Endodermal cell (in vitro differentiated cells): ENCODE results near the gene CMTM3. TPM values are rescaled to one million over a fixed set of nuclear protein-coding genes. Genes with fewer than 3 reads are reported as not detected.
A peak's percentile ranks its signal among the peaks of the same experiment; 100 is the strongest.
"Not testable (repeated sequence)": the region's sequence is repeated elsewhere in the genome, so short reads cannot be mapped to it uniquely, and the experiment has no call there.

Experiments
- DNase-seq: peaks from one replicate; pipeline ENCODE4 v3.0.0-alpha.2; 2017
- H3K27ac ChIP-seq: 2 replicates; pipeline ENCODE4 v1.5.1; 2013; ENCODE audit warnings: mild to moderate bottlenecking, low read depth, low read length, moderate library complexity
- H3K27me3 ChIP-seq: 2 replicates; pipeline ENCODE4 v1.6.1; 2013; ENCODE audit warnings: mild to moderate bottlenecking, low read length, moderate library complexity; ENCODE audit not compliant: insufficient read depth, control insufficient read depth, poor library complexity, severe bottlenecking
- H3K36me3 ChIP-seq: 2 replicates; pipeline ENCODE4 v1.7.0; 2013; ENCODE audit warnings: mild to moderate bottlenecking, low read length, moderate library complexity; ENCODE audit not compliant: control insufficient read depth, insufficient read depth
- H3K4me1 ChIP-seq: one replicate; pipeline ENCODE4 v1.7.0; 2013; ENCODE audit warnings: low read length; ENCODE audit not compliant: control insufficient read depth, insufficient read depth
- H3K4me3 ChIP-seq: 2 replicates; pipeline ENCODE4 v1.5.1; 2013; ENCODE audit warnings: mild to moderate bottlenecking, low read length, moderate library complexity
- H3K9ac ChIP-seq: 2 replicates; pipeline ENCODE4 v1.6.1; 2013; ENCODE audit warnings: mild to moderate bottlenecking, low read length, moderate library complexity; ENCODE audit not compliant: poor library complexity, severe bottlenecking; ENCODE audit errors: extremely low read depth
- H3K9me3 ChIP-seq: 2 replicates; pipeline ENCODE4 v1.6.1; 2013; ENCODE audit warnings: mild to moderate bottlenecking, low read length, moderate library complexity; ENCODE audit not compliant: control insufficient read depth
- H3K27ac Mint-ChIP-seq: 2 replicates; pipeline ENCODE4 v1.8.0; 2020; ENCODE audit warnings: mixed read lengths
- H3K27me3 Mint-ChIP-seq: 2 replicates; pipeline ENCODE4 v1.8.0; 2021; ENCODE audit warnings: mild to moderate bottlenecking, mixed read lengths; ENCODE audit not compliant: insufficient read depth
- H3K36me3 Mint-ChIP-seq: 2 replicates; pipeline ENCODE4 v1.8.0; 2020; ENCODE audit warnings: low read depth, mixed read lengths
- H3K4me1 Mint-ChIP-seq: 2 replicates; pipeline ENCODE4 v1.8.0; 2020; ENCODE audit warnings: mixed read lengths
- H3K4me3 Mint-ChIP-seq: 2 replicates; pipeline ENCODE4 v1.8.0; 2020; ENCODE audit warnings: mild to moderate bottlenecking, moderate library complexity, mixed read lengths
- H3K9me3 Mint-ChIP-seq: 2 replicates; pipeline ENCODE4 v1.8.0; 2020; ENCODE audit warnings: mild to moderate bottlenecking, mixed read lengths
- CTCF ChIP-seq: fragments of 200-600 bp; sonication (generic); conservative IDR thresholded peaks from 2 replicates; pipeline ENCODE4 v1.5.0; 2021; ENCODE audit warnings: antibody characterized with exemption, mild to moderate bottlenecking
- WGBS, 2 experiments: methylation state at CpG; one replicate each; pipeline versions ENCODE4 v1.1.5 to v1.1.7; 2013; ENCODE audit warnings: missing lambda C conversion rate in 2 of 2, mixed read lengths in 1 of 2; ENCODE audit not compliant: insufficient coverage in 1 of 2, insufficient read length in 1 of 2; 5-methylcytosine and 5-hydroxymethylcytosine counted together
- total RNA-seq, 2 donors: library from RNA; stranded (reverse); fragmentation: NEBNext Ultra II Directional in 1 of 2; extraction: Animal tissue kit (Norgen Biotek cat#: 25700) in 1 of 2; gene quantifications; 2 replicates in 1 of 2; 3 replicates in 1 of 2; pipeline ENCODE4 v1.2.1, GENCODE V29; 2021

The CMTM3 gene
- total RNA-seq, 2 donors from 2014 or later = 44.2 to 48.5 TPM

- no peaks in the 10 kb centered on the region for H3K9me3 ChIP-seq
- 93 to 100% methylated on average over 4 to 5 of the region's 5 CpGs for WGBS, 2 experiments
These were observed 25.4 kb downstream of the CMTM3 start for GRCh38 chr16:66629856-66630255.

DNA sequence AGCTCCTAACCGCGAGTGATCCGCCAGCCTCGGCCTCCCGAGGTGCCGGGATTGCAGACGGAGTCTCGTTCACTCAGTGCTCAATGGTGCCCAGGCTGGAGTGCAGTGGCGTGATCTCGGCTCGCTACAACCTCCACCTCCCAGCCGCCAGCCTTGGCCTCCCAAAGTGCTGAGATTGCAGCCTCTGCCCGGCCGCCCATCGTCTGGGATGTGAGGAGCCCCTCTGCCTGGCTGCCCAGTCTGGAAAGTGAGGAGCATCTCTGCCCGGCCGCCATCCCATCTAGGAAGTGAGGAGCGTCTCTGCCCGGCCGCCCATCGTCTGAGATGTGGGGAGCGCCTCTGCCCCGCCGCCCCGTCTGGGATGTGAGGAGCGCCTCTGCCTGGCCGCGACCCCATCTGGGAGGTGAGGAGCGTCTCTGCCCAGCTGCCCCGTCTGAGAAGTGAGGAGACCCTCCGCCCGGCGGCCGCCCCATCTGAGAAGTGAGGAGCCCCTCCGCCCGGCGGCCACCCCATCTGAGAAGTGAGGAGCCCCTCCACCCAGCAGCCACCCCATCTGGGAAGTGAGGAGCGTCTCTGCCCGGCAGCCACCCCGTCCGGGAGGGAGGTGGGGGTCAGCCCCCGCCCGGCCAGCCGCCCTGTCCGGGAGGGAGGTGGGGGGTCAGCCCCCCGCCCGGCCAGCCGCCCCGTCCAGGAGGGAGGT, 26.2 kb downstream of the CMTM3 start:
- WGBS, 2 experiments = 89% methylated on average over 17 of the region's 49 CpGs; no CpG with 5 or more reads in 1 of the 2 experiments
- H3K36me3 ChIP-seq = peaks cover 46% of the 10 kb centered on the region
- DNase-seq, H3K27ac Mint-ChIP-seq, H3K9me3 Mint-ChIP-seq, H3K9me3 ChIP-seq, H3K4me1 ChIP-seq, H3K27me3 ChIP-seq, H3K4me3 ChIP-seq, H3K27ac ChIP-seq, H3K4me1 Mint-ChIP-seq, H3K9ac ChIP-seq, H3K27me3 Mint-ChIP-seq, H3K4me3 Mint-ChIP-seq: not testable (repeated sequence)
- H3K36me3 Mint-ChIP-seq = peaks cover 58% of the 10 kb centered on the region

More at GRCh38 chr16:66629856-66630255, 25.4 kb downstream of the CMTM3 start:
- TF ChIP-seq CTCF = no peak
- Histone ChIP-seq H3K27me3 (no peaks in the 10 kb centered on the region), H3K4me1 (no peaks in the 10 kb centered on the region), H3K27ac (no peak overlapping the region), H3K36me3 (peaks cover 41% of the 10 kb centered on the region), H3K9ac (no peak overlapping the region), H3K4me3 (no peak overlapping the region)
- H3K4me1 Mint-ChIP-seq = peaks cover 2% of the 10 kb centered on the region
- no peaks in the 10 kb centered on the region for H3K9me3 Mint-ChIP-seq
- peaks cover 50% of the 10 kb centered on the region for H3K36me3 Mint-ChIP-seq
- H3K4me3 Mint-ChIP-seq = no peak overlapping the region
- H3K27ac Mint-ChIP-seq = no peak overlapping the region
- no peaks in the 10 kb centered on the region for H3K27me3 Mint-ChIP-seq
- no peak for DNase-seq

DNA sequence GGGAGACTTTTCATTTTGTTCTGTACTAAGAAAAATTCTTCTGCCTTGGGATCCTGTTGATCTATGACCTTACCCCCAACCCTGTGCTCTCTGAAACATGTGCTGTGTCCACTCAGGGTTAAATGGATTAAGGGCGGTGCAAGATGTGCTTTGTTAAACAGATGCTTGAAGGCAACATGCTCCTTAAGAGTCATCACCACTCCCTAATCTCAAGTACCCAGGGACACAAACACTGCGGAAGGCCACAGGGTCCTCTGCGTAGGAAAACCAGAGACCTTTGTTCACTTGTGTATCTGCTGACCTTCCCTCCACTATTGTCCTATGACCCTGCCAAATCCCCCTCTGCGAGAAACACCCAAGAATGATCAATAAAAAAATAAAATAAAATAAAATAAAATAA, 27.1 kb downstream of the CMTM3 start:
- not testable (repeated sequence) for H3K4me3 Mint-ChIP-seq, H3K27ac Mint-ChIP-seq, H3K9ac ChIP-seq, DNase-seq, H3K27me3 ChIP-seq, H3K27ac ChIP-seq, H3K9me3 ChIP-seq, H3K27me3 Mint-ChIP-seq, H3K4me1 Mint-ChIP-seq, H3K4me1 ChIP-seq, H3K4me3 ChIP-seq, H3K9me3 Mint-ChIP-seq
- no CpG with 5 or more reads among the region's 4 CpGs for WGBS, 2 experiments
- H3K36me3 Mint-ChIP-seq = peaks cover 58% of the 10 kb centered on the region
- H3K36me3 ChIP-seq = peaks cover 50% of the 10 kb centered on the region

DNA sequence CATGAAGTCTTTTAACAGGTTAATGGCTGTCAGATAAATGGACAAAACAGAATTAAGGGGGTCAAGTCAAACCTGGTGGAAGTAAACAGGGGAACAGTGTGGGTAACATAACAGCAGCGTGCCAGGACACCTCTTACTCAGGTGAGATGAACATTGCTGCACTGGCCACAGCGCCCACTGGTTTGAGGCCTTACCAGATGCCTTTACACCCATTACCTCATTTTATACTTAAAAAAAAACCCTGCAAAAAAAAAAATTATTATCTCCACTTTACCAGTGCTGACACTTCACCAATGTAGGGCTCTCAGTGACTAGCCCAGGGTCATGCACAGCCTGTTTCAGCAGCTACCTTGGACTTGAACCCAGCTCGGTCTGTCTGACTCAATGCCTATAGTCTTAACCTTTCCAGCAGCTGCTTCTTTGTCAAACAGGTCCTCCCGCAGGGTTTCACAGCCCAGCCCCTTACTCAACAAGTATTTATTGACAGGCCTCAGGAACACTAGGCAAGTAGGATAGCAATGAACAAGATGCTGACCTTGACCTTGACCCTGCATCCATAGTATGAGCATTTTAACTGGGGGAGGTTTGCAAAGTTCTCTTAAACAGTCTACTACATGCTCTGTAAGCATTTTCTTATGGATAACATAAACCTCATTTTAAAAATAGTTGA, 30.2 kb downstream of the CMTM3 start:
- Mint-ChIP-seq H3K27ac (peak overlapping the region; percentile 26), H3K27me3 (no peaks in the 10 kb centered on the region), H3K36me3 (peaks cover 41% of the 10 kb centered on the region), H3K9me3 (no peaks in the 10 kb centered on the region), H3K4me3 (no peak overlapping the region), H3K4me1 (peaks cover 13% of the 10 kb centered on the region)
- no peak overlapping the region for H3K4me3 ChIP-seq
- DNase-seq = peak; percentile 36
- no peaks in the 10 kb centered on the region for H3K27me3 ChIP-seq
- no peaks in the 10 kb centered on the region for H3K9me3 ChIP-seq
- H3K36me3 ChIP-seq = peaks cover 37% of the 10 kb centered on the region
- no peak for TF ChIP-seq CTCF
- WGBS, 2 experiments = 92 to 100% methylated on average over 2 to 4 of the region's 4 CpGs
- H3K4me1 ChIP-seq = peaks cover 2% of the 10 kb centered on the region
- no peak overlapping the region for H3K27ac ChIP-seq
- H3K9ac ChIP-seq = no peak overlapping the region
